Omental fat pad (tissue), 4 donors: ENCODE results near the gene MPHOSPH6. TPM values are rescaled to one million over a fixed set of nuclear protein-coding genes. Genes with fewer than 3 reads are reported as not detected.
"Not testable (repeated sequence)": the region's sequence is repeated elsewhere in the genome, so short reads cannot be mapped to it uniquely, and the experiment has no call there.

Experiments
- ATAC-seq: fragments of 150-250 bp; one replicate; pipeline ENCODE4 v1.9.1; 2016; ENCODE audit warnings: mild to moderate bottlenecking, moderate library complexity; ENCODE audit not compliant: low FRiP score
- DNase-seq: peaks from one replicate; pipeline ENCODE4 v3.0.0-alpha.2; 2019; ENCODE audit warnings: low spot score
- CTCF ChIP-seq, 3 donors: fragments of 450-650 bp; IDR thresholded peaks; one replicate each; pipeline ENCODE4 v1.5.1; 2016 to 2017; ENCODE audit warnings: antibody characterized with exemption in 3 of 3, mild to moderate bottlenecking in 3 of 3, moderate library complexity in 2 of 3
- total RNA-seq, 4 donors: library from RNA; depleted of rRNA; stranded (reverse); fragments of >200 nt; gene quantifications; one replicate each; pipeline ENCODE4 v1.1.0, GENCODE V29; 2016

MPHOSPH6 gene
- total RNA-seq, 4 donors from 2014 or later = 21.7 to 35.5 (median 34.3) TPM

DNA sequence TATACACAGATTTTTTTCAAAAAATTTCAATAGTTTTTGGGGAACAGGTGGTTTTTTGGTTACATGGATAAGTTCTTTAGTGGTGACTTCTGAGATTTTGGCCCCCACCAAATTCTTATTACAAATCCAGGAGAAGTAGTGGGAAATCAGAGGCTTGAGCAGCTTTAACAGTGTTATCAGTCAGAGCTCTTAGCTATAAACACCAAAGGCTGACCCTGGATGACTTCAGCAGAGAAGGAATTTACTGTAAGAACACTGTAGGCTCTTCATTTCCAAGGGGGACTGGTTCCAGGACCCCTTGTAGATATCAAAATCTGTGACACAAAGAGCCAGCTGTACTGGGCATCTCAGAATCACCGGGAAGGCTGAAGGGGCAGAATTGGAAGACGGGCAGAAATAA, 17.8 kb downstream of the MPHOSPH6 start:
- ATAC-seq (no peak), DNase-seq (no peak)
- TF ChIP-seq CTCF (IDR thresholded peaks at IDR 0.05) = no peak

GRCh38 chr16:82150549-82150948, 19.5 kb downstream of the MPHOSPH6 start:
- ATAC-seq (no peak), DNase-seq (no peak)
- TF ChIP-seq CTCF (IDR thresholded peaks at IDR 0.05) = no peak

DNA sequence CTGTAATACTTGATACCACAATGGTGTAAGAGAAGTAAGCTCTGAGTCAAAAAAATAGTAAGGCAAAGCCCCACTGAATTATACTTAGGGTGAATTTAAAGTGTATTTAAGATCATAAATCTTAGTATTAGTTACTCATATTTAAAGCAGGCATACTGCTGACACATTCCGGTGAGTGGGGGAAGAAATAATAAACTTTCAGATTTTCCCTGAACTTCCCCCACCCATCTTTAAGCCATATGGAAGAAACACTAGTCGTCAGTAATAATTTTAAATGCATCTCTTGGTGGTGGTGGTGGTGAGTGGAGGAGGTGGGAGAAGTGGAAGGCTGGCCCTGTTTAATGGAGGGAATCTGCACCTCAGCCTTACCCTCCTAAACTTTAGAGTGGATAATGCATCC, 20.5 kb downstream of the MPHOSPH6 start:
- no peak for TF ChIP-seq CTCF (IDR thresholded peaks at IDR 0.05)
- no peak for ATAC-seq
- DNase-seq = no peak

DNA sequence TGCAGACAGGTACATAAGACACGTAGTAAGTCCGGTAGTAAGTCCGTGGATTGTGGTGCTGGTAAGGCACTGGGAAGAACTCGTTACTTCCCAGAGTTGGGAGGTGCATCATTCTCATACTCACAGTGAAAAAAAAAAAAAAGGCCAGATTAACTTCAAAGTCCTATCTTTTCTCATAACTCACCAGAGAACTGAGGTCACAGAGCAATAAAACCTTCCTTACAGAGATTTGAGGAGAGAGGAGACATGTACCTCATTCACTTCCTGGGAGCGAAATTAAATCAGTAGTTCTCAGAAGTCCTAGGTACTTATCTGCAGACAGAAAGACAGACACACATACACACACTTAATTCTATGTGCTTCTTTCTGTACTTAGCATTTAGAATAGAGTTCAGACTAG, 22.5 kb downstream of the MPHOSPH6 start:
- ATAC-seq (no peak), DNase-seq (no peak)
- TF ChIP-seq CTCF (IDR thresholded peaks at IDR 0.05) = no peak

- no peak for TF ChIP-seq CTCF (IDR thresholded peaks at IDR 0.05)
- ATAC-seq (no peak), DNase-seq (no peak)
Measured at GRCh38 chr16:82146957-82147356, 23.1 kb downstream of the MPHOSPH6 start.

DNA sequence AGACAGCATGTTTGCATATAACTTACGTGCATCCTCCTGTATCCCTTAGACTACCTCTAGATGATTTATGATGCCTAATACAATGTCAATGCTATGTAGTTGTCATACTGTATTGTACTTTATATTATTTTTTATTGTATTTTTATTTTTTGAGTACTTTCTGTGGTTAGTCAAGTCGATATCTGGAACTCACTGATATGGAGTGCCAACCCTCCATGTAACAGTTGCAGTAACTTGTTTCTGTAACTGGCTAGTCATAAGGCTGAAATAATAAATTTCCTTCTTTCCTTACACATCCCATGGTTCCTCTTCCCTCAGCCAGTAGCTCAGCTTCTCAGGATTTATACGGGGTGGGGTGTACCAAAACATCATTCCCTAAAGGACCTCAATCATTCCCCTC, 23.5 kb downstream of the MPHOSPH6 start:
- ATAC-seq (no peak), DNase-seq (no peak)
- no peak for TF ChIP-seq CTCF (IDR thresholded peaks at IDR 0.05)

DNA sequence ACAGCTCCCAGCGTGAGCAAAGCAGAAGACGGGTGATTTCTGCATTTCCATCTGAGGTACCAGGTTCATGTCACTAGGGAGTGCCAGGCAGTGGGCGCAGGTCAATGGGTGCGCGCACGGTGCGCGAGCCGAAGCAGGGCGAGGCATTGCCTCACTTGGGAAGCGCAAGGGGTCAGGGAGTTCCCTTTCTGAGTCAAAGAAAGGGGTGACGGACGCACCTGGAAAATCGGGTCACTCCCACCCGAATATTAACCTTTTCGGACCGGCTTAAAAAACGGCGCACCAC, 30.8 kb downstream of the MPHOSPH6 start:
- not testable (repeated sequence) for ATAC-seq, DNase-seq
